Mesenteric fat pad (tissue), 1 donor: ENCODE results near the gene TSPAN7. TPM values are rescaled to one million over a fixed set of nuclear protein-coding genes. Genes with fewer than 3 reads are reported as not detected.

Source experiments
- DNase-seq: peaks from one replicate; pipeline ENCODE4 v3.0.0-alpha.2; 2020; ENCODE audit warnings: low spot score
- total RNA-seq: library from RNA; stranded (reverse); fragmentation: NEBNext Ultra II Directional; extraction: Animal tissue kit (Norgen Biotek cat#: 25700); gene quantifications from one replicate; pipeline ENCODE4 v1.2.1, GENCODE V29; 2021
- donor health status: DM: yes; HTN: yes; CAD: no.

Gene TSPAN7
- total RNA-seq, 1 donor from 2014 or later, result 32.0 TPM

DNA sequence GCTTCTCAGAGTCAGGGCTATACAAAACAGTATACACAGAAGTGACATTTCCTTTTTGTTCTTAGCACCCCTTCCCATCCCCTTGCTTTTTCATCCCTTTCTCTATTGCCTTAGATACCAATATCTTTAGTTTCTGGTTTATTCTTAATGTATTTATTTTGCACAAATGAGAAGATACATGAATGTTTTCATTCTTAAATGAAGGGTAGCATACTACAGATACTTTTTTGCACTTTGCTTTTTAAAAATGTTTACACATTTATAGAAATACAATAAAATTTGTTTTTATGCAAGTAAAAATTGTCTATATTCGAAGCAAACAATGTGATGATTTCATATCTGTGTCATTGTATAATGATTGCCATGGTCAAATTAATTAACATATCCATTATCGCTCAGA, 33.1 kb downstream of the TSPAN7 start:
- no peak for DNase-seq

DNA sequence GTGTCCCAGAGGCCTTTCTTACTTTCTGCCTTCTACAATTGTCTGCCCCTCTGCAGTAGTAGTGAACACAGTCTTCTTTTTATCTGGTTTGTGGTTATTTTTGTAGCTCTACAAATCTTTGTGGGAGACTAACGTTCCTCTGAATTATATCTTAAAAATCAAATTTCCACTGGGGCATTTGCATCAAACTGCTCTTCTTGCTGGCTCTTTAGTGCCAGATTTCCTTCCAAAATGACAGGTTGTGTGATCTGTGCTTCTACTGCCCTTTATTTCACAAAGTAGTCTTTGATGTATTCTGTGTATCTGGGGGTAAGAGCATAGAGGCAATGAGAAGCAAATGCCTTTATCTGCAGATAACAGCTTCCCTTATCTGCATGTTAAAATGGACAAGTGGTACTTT, 34.5 kb downstream of the TSPAN7 start:
- DNase-seq, result no peak

DNA sequence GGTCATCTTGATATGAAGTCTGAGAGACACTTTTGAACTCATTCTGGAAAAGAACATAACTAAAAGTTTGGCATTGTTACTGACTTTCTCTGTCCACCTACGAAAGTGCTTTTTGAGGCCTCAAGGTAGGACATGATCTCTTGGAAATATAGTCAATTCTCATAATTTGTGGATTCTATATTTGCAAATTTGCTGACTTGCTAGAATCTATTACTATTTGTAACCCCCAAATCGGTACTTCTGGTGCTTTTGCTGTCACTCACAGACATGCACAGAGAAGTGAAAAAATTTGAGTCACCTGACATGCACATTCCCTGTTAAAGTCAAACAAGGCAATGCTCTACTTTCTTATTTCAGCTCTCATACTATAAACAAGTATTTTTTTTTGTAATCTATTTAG, 35.6 kb downstream of the TSPAN7 start:
- no peak for DNase-seq

DNA sequence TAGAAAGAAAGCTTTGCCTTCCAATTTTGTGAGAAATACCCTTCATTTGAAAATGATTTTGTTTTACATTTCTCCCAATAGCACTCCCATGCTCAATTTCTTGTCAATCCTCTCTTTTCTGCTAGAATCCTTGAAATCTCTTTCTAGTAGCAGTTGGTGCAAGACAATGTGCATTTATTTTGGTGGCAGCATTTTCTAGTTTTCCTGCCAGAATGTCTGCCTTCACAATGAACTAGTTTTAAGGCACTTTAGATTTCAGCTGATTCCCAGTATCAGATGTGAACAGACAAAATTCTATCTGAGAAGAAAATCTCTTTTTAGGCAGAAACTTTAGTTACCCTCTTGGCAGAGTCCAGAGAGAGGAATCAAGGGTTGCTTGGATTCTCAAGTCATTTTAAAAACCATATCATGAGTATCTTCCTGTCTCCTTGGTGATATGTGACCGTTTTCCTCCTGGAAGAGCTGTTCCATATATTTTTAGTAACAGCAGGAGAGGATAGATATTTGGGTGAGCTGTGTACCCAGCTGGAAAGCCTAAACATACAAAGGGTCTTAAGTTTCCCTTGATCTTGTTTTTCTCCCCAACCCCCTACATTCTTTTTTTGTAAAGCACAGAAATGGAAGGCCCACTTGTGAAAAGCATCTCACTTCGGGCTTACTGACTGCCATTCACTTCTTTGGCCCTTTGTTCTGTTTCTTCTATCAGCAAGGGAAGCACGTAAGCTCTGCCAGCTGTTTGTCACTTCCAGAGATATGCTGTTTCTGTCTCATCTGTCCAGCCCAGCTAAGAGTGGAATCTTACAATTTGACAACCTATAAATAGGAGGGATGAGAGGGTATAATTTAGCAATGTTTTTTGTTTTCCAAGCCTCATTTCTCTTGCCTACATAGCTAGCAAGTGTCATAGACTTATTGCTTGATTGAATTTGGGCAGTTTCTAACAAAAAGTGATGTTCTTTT, 38.7 kb downstream of the TSPAN7 start:
- DNase-seq, result no peak

DNA sequence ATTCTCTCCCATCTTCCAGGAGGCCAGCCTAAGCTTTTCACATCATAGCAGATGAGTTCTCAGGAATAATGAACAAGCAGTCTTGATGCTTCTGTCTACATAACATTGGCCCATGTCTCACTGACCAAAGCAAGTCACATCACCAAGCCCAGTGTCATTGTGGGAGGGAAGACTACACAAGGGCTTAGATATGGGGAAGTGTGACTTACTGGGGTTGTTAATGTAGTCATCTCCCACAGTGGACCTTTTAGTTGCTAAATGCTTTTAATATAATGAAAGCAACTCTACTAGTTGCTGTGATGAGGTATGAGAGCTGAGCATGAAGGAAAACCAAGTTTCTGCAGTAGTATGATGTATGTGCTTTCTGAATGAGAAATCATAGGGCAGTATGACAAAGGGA, 40.5 kb downstream of the TSPAN7 start:
- DNase-seq, result no peak

DNA sequence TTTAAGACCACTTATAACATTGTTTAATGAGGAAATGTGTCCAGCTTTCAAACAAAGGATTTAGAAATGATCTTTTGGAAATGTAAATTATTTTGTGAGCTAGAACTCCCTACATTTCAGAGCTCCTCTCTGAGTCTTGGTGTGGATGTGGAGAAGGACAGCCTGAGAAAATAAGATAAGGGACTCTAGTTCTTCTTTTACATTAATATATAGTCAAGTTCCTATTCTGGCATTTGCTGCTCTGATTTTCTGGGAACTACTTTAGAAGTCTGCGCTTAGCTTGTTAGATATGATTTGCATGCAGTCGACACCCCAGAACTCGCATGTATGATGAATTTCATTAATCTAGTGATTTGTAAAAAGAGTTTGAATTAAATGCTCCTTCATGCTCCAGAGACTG, 45.5 kb downstream of the TSPAN7 start:
- no peak for DNase-seq

DNA sequence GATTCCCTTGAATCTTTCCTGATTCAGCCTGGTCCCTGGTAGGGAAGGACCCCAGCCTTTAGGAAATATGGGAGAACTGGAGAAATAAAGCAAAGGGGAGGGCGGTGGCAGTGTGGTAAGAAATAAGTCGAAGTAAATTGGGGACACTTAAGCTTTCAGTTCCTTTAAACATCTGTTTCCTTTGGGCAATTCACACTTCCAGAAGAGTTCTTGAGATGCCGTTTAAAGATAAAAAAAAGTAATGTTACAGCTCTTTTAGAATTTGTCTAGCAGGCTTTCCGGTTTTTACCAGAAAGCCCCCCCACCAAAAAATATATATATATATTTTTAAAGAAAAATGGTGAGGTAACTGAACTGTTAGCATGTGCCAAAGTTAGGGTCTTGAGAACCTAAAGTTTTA, 46.6 kb downstream of the TSPAN7 start:
- no peak for DNase-seq

DNA sequence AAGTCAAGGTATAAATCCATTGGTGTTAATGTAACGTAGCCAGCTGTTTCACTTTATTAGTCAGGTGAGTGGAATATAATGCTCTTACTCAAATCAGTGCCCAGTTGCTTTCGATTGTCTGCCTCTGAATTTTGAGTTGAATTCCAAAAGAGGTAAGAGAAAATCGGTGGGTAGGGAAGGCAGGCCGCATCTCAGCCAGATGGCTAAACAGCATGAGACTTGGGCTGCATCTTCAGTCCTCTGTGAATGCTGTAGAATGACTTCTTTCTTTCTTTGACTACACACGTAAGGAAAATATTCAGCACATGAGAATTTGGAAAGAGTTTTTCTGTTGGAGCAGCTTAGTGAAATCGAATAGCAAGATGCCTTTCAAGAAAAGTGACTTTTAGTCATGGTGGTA, 49.5 kb downstream of the TSPAN7 start:
- no peak for DNase-seq

DNA sequence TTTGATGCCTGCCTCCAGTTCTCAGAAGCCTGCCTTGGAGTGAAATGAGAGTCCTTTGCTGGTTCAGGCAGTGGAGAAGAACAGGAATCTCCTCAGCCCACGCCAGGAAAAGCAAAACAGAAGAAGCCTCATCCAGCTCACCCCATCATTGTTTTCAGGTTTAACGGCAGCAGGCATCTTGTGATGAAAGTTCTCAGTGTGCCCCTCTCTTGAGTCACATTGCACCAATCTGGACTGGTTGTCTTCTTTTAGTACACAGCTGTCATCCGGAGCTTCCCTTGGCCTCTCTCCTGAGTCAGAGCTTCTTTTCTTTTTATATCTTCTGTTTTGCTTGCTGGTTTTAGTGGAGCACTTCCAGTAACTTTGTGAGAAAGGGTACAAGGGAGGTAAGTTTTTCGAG, 50.9 kb downstream of the TSPAN7 start:
- DNase-seq, result no peak

DNA sequence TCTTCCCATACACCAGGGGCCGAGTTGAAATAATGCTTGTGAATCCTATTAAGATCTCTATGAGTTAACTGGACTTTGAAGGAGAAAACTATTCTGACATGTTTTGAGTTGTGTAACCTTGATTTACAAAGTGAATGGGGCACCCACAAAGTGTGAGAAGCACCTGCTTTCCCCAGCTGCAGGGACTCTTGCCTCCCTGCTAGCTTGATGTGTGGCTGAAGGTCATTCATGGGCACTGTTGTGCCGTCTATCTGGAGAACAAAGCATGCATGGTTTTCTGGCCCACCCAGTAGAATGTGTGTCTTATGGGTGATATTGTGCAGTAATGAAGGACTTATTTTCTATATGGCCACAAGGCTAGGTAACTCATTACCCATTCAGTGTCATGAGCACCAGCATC, 53.1 kb downstream of the TSPAN7 start:
- DNase-seq, result no peak

DNA sequence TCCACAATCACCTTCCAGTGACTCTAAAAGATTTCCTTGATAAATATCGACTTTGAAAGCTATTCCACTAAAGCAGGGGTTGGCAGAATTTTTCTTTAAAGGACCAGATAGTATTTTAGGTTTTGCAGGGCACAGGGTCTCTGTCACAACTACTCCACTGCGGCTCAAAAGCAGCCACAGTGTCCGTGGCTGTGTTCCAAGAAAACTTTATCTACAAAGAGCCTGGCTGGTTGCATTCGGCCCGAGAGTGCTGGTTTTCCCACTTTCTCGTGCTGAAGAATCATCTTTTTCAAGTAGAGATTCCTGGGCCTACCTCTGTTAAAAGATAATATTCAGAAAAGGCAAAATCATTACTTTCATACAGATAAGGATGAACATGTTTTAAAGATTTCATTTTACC, 55.6 kb downstream of the TSPAN7 start:
- no peak for DNase-seq

DNA sequence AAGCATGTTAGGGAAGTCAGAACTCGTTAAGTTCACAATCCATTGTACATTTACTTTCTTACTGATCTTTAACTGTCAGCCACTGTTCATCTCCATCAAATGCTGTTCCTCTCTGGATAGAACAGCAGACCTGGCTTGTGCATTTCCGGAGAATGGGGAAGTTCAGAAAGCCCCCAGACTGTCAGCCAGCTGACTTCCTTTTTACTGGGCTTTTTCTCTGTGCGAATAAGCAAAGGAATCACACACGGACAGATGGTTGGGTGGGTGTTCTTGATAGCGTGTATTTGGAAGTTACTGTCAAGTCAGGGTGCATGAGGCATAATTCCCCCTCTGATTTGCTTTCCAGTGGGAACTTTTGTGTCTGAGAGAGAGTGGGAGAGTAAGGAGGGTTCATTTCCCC, 56.8 kb downstream of the TSPAN7 start:
- no peak for DNase-seq

DNA sequence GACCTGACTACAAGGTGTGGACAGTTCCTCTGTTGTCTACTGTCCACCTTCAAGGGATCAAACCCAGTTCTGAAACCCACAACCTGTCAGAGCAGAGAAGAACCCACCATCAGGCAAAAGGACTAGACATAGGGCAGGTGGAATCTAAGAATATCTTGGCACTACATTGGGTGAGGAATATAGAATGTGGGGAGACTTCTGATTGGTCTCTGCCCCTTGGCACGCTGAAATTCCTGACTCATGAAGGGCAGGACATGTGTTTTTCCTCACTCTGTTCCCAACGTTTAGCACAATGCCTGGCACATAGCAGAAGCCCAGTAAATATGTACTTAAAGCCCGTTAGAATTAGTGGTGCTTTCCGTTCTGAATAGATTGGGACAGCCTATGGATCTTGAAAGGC, 59.3 kb downstream of the TSPAN7 start:
- no peak for DNase-seq

DNA sequence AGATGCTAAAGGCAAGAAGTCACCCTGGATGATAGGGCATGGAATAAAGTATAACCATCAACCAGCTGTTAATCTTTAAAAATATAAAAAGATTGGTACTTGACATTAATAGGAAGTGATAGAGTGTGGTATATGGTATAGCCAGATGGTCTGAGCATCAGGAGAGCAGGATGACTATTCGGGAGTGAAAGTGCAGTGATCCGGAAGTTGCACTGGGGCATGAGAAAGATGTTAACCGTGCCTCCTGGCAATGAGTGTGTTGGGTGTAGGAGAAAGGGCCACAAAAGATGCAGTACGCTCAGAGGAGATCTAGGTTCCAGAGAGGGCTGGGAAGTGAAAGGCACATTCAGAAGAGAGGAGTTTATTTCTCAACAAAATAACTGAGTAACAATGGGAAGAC, 65.0 kb downstream of the TSPAN7 start:
- DNase-seq, result no peak

DNA sequence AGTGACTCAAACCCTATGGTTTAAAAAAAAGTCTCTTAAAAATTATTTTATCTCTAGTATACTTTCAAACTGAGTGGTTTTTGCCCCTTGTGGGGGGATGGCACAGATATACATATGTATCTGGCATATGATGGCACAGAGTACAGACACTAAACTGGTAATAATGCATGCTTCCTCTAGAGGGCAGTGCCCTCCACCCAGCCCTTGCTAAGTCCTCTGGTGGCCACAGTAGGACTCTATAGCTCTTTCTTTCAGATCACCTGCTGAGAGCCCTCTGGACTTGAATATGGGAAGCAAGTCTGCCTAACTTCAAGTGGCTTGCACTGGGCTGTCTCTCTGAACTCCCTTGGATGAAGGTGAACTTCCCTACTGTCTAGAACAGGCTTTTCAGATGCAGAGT, 66.3 kb downstream of the TSPAN7 start:
- DNase-seq, result no peak

DNA sequence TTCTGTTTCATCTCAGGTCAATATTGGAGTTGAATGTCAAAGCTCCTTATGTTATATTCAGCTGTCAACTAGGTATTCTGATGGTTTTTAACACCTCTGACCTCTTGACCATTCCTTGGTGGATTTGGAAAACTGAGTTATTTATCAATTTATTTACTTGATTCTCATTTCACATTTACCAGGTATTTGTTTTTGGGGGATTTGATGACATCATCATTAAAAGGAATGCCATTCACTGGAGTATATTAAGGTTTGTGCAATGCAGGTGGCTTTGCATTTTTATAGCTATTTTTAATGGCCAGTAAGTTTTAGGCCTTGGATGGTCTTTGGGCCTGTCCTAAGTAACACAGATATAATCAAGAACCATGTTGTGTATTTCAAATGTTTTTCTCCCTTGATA, 67.2 kb downstream of the TSPAN7 start:
- DNase-seq, result no peak

DNA sequence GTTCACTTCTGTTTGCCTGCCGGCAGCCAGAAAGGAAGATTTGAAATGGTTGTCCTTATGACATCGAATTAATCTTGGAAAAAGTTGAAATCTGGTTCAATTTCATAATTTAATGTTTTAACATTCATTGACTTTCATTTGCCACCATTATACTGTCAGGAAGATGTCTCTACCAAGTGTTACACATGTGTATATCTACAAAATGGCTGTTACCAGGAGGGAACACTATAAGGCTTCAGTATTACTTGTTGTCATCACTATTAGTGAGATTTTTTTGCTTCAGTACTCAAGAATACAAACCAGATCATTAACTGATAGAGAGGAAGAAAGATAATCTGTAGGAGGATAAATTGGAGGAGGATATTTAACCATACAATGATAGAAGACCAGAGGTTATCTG, 71.2 kb downstream of the TSPAN7 start:
- DNase-seq, result no peak

DNA sequence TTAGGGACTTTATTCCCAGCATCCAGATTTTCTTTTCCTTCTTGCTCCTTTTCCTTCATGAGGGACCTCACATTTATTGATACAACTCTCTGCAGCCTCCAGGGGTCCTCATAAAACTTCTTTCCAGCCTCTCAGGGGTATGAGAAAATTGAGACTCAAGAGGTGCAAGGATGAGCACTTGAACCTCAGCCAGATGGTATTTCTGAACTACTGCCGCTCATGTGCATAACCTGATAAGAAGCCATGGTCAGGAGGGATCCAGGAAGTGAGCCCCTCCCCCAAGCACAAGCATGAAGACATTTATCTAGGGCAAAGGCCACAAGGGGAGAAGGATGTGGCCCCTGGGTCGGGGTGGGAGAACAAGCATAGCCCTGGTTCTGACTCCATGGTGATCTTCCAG, 73.3 kb downstream of the TSPAN7 start:
- no peak for DNase-seq

DNA sequence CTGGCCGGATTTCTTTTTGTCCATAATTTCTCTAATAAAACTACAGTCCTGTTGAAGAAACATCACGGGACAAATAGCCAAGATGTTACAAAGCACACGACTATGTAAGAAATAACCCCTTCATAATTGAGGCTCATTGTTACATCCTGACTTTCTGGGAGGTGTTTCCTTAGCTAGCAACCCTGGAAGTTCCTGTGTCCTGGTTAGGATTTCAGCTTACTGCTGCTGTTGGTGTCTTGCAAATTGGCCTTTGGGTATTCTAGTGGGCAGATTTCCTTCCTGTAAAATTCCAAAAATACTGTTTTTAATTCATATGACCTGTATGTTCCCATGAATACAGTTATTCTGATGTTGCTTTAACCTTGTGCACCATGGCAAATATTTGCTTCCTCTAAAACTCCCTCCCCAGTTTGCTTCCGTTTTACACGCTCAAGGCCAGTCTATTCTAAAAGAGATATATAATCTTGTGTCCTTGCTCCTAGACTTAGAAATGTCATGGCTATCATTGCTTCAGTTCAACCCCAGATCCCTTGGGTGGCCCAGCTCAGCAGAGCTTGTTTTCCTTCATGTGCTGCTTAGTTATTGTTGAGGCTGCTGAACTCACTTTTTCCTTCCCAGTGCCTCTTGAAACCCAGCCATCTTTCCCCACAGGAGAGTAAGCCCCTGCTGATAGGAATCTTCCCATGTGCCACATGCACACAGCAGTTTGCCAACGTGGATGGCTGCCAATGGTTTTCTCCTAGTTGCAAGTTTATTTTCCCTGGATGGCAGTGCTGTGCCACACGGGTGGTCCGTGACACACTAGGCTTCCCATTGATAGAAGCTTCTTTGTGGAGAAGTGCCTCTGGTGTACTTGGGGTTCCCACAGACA, 75.8 kb downstream of the TSPAN7 start:
- no peak for DNase-seq

DNA sequence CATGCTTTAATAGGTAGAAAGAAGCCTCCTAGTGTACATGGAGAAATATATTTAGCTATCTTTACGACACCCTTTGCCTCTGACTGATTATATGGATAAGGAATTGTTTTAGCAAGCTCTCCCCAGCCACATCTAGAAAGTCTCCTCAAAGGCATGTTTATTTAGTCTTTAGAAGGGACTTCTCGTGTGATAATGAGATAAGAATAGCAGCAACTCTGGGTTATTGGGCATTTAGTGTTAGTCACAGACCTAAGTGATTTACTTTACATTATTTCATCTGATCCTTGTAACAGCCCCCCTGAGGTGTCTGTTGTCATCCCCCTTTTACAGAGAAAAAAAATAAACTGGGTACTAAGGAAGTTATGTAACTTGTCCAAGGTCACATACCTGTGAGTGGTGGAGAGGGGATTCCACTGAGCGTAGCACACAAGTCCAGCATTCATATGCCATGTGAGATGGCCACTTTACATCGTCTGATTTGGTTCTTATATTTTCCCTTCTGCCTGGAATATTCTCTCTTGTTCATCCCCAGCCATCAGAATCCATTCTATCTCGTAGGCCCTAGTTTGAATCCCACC, 77.7 kb downstream of the TSPAN7 start:
- no peak for DNase-seq

DNA sequence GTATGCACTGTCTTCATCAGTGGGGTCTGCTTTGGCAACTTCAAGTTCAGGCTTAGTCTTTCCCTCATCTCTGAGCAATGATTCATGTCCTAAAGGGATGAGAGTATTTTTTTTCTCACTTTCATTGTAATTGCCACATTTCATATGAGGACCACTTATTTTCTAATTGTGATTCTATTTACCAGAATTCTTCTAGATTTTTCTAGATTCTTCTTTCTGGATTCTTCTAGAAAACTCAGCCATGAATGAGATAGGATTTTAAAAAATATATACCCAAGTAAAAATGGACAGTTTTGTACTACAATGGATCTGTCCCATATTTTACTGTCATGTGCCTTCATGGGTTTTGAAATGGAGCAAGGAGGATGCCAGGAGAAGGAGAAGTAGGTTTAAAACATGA, 78.4 kb downstream of the TSPAN7 start:
- no peak for DNase-seq

DNA sequence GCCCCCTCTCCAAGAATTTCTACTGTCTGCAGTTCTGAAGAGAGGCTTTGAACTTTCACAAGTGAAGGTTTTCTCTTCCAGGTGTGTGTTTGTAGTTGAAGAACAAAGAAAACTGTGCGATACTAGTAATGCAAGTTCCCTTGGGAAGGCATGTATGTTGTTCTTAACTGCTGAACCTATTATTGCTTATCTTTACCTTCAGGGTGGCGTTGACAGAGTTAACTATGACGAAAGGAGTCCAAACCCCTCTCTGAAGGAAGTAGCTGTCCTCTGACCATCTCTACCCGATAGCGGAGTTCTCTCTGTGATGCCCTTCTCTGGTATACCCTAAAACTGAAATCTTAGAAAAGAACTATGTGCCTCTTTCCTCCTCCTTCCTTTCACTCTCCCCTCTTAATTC, 79.9 kb downstream of the TSPAN7 start:
- no peak for DNase-seq
